Natural killer cell (primary cell): Measurements from ENCODE around the gene TMED1. TPM values are rescaled to one million over a fixed set of nuclear protein-coding genes. Genes with fewer than 3 reads are reported as not detected.

ENCODE experiments used
- ATAC-seq, 3 donors: fragments of 150-1000 bp in 2 of 3; fragments of 200-7000 bp in 1 of 3; cut with Tn5 transposase; 1 replicate in 1 of 3; 2 replicates in 2 of 3; pipeline ENCODE4 v1.10.0; 2021; ENCODE audit warnings: mild to moderate bottlenecking in 2 of 3, moderate library complexity in 2 of 3
- DNase-seq, 2 donors: peaks; one replicate each; pipeline versions ENCODE4 v3.0.0 to v3.0.0-alpha.2; 2013 to 2021; ENCODE audit warnings: mixed read lengths in 1 of 2
- H3K27ac ChIP-seq: one replicate; pipeline ENCODE4 v1.5.1; 2013; ENCODE audit warnings: mild to moderate bottlenecking, low read length
- H3K27me3 ChIP-seq: one replicate; pipeline ENCODE4 v1.6.1; 2013; ENCODE audit warnings: low read length; ENCODE audit not compliant: control insufficient read depth, insufficient read depth
- H3K36me3 ChIP-seq: one replicate; pipeline ENCODE4 v1.6.1; 2013; ENCODE audit warnings: low read length; ENCODE audit not compliant: control insufficient read depth, insufficient read depth
- H3K4me1 ChIP-seq: one replicate; pipeline ENCODE4 v1.6.1; 2013; ENCODE audit warnings: low read length; ENCODE audit not compliant: control insufficient read depth, insufficient read depth
- H3K4me3 ChIP-seq: one replicate; pipeline ENCODE4 v1.5.1; 2013; ENCODE audit warnings: low read length
- H3K9me3 ChIP-seq: one replicate; pipeline ENCODE4 v1.6.1; 2013; ENCODE audit warnings: low read length; ENCODE audit not compliant: control insufficient read depth, insufficient read depth
- H3K27ac Mint-ChIP-seq, 2 donors: one replicate each; pipeline ENCODE4 v1.8.0; 2022; ENCODE audit warnings: mild to moderate bottlenecking in 2 of 2, mixed read lengths in 2 of 2, moderate library complexity in 1 of 2
- H3K27me3 Mint-ChIP-seq, 2 donors: one replicate each; pipeline ENCODE4 v1.8.0; 2022; ENCODE audit warnings: low read depth in 2 of 2, mixed read lengths in 2 of 2
- H3K36me3 Mint-ChIP-seq: one replicate; pipeline ENCODE4 v1.8.0; 2022; ENCODE audit warnings: mixed read lengths
- H3K4me1 Mint-ChIP-seq, 2 donors: one replicate each; pipeline ENCODE4 v1.8.0; 2022; ENCODE audit warnings: mixed read lengths in 2 of 2
- H3K4me3 Mint-ChIP-seq: one replicate; pipeline ENCODE4 v1.8.0; 2022; ENCODE audit warnings: mild to moderate bottlenecking, moderate library complexity, mixed read lengths
- H3K9me3 Mint-ChIP-seq, 2 donors: one replicate each; pipeline ENCODE4 v1.8.0; 2022; ENCODE audit warnings: mixed read lengths in 2 of 2
- WGBS: methylation state at CpG from one replicate; pipeline ENCODE4 v1.1.7; 2013; ENCODE audit warnings: missing lambda C conversion rate; ENCODE audit not compliant: insufficient coverage; 5-methylcytosine and 5-hydroxymethylcytosine counted together
- intact Hi-C: fragments of 100-400 bp; cut with micrococcal nuclease; formaldehyde crosslinking; loops from one replicate; pipeline ENCODE4 v1.14.2; 2022
- total RNA-seq, 4 donors: library from RNA; stranded (reverse); fragments of 120-200 nt in 1 of 4; gene quantifications; one replicate each; pipeline versions ENCODE4 v1.2.3 to v1.2.4, GENCODE V29; 2013 to 2022
- TF ChIP-seq, protein P1 (sequence below): fragments of 200-600 bp; IDR thresholded peaks from one replicate; pipeline ENCODE4 v1.8.0; 2022; ENCODE audit warnings: antibody characterized with exemption

TMED1 gene
- total RNA-seq, 3 donors from 2014 or later (not counting 1 experiment from before 2014, with no cell fraction given), result 20.5 to 27.8 (median 27.4) TPM

DNA sequence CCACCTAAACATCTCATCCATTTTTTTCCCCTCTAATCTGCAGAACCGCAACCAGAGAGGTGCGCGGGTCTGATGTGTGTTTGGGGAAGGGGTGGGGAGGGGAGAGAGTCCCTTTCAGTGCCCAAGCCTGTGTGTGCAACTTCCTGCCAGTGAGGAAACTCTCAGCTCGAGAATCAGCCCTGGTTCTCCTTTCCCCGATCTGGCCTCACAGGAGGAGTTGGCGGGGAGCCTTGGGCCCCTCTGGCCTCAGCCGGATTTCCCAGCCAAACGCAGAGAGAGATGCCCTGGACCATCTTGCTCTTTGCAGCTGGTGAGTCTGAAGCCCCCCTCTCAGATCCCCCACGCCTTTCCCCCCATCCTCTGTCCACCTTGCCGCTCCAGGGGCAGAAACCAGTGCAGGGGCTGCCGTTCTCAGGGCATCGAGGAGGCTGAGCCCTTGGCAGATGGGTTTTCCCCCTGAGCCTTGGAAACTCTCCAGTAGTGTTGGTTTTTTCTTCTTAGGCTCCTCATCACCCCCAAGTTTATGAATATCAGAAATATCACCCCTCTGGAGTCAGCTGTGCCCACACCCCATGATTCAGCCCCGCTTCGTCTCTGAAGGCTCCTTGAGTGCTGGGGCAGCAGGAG is 12.3 kb upstream of the TMED1 start, which contains the start of gene C19orf38:
C19orf38 (plus strand) TSS at position 186 of the 627 bp plus-strand sequence; CDS start at position 280, 94 bp downstream.
- H3K4me3 Mint-ChIP-seq, result peak within 1 kb of the TSS; percentile 50
- H3K4me1 Mint-ChIP-seq, result peaks cover 12 to 16% of the 10 kb centered on the region in 2 donors
- Histone ChIP-seq H3K27me3 (no peaks in the 10 kb centered on the region), H3K9me3 (peaks cover 5% of the 10 kb centered on the region), H3K36me3 (no peaks in the 10 kb centered on the region), H3K4me1 (peaks cover 19% of the 10 kb centered on the region), H3K4me3 (peak within 1 kb of the TSS; percentile 16), H3K27ac (peak within 1 kb of the TSS; percentile 7)
- H3K27me3 Mint-ChIP-seq, result no peaks in the 10 kb centered on the region
- WGBS, result 18% methylated on average over 13 of the region's 14 CpGs
- H3K36me3 Mint-ChIP-seq, result no peaks in the 10 kb centered on the region
- H3K9me3 Mint-ChIP-seq, result no peaks in the 10 kb centered on the region
- ATAC-seq, result peak; percentile 36 to 54 (median 49)
- peak within 1 kb of the TSS; percentile 51 to 84 for H3K27ac Mint-ChIP-seq
- DNase-seq, result no peak
- TF ChIP-seq, protein P1, sequence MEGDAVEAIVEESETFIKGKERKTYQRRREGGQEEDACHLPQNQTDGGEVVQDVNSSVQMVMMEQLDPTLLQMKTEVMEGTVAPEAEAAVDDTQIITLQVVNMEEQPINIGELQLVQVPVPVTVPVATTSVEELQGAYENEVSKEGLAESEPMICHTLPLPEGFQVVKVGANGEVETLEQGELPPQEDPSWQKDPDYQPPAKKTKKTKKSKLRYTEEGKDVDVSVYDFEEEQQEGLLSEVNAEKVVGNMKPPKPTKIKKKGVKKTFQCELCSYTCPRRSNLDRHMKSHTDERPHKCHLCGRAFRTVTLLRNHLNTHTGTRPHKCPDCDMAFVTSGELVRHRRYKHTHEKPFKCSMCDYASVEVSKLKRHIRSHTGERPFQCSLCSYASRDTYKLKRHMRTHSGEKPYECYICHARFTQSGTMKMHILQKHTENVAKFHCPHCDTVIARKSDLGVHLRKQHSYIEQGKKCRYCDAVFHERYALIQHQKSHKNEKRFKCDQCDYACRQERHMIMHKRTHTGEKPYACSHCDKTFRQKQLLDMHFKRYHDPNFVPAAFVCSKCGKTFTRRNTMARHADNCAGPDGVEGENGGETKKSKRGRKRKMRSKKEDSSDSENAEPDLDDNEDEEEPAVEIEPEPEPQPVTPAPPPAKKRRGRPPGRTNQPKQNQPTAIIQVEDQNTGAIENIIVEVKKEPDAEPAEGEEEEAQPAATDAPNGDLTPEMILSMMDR, result no peak
- intact Hi-C loops, result no loop called here

GRCh38 chr19:10846500-10847202 is 10.6 kb upstream of the TMED1 start:
- peaks cover 19% of the 10 kb centered on the region for H3K4me1 ChIP-seq
- ATAC-seq, result peak in 2 of 3 donors; percentile 61 to 66
- no peaks in the 10 kb centered on the region for H3K27me3 ChIP-seq
- no peak overlapping the region for H3K4me3 ChIP-seq
- intact Hi-C loops, result no loop called here
- no CpG with 5 or more reads among the region's 2 CpGs for WGBS
- Mint-ChIP-seq H3K9me3 (no peaks in the 10 kb centered on the region), H3K27me3 (no peaks in the 10 kb centered on the region), H3K4me1 (peaks cover 12 to 16% of the 10 kb centered on the region in 2 donors), H3K4me3 (no peak overlapping the region), H3K27ac (peak overlapping the region in 1 of 2 donors; percentile 51), H3K36me3 (no peaks in the 10 kb centered on the region)
- peaks cover 5% of the 10 kb centered on the region for H3K9me3 ChIP-seq
- TF ChIP-seq, protein P1, result no peak
- no peak overlapping the region for H3K27ac ChIP-seq
- DNase-seq, result no peak
- H3K36me3 ChIP-seq, result no peaks in the 10 kb centered on the region

DNA sequence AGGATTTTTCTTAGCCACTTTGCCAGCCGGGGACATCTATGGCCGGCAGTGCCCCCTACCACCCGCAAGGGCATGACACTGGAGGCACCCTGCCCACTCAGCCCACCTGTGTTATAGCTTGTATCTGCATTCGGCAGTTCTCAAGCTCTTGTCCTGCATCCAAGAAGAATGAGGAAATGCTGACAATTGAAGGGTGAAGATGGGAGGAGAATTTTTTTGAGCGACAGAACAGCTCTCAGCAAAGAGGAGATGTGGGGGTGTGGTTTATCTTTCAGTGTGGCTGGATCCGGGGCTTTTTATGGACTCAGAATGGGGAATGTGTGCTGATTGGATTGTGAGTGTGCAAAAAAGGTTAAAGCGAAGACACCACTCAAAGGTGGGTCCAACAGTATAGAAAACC is 6.8 kb upstream of the TMED1 start:
- no peaks in the 10 kb centered on the region for H3K27me3 Mint-ChIP-seq
- peaks cover 7 to 10% of the 10 kb centered on the region in 2 donors for H3K4me1 Mint-ChIP-seq
- Histone ChIP-seq H3K27me3 (no peaks in the 10 kb centered on the region), H3K4me1 (peaks cover 9% of the 10 kb centered on the region), H3K4me3 (no peak overlapping the region), H3K9me3 (peaks cover 5% of the 10 kb centered on the region), H3K27ac (no peak overlapping the region), H3K36me3 (no peaks in the 10 kb centered on the region)
- DNase-seq (no peak), ATAC-seq (no peak)
- H3K4me3 Mint-ChIP-seq, result no peak overlapping the region
- 94% methylated on average over 7 of the region's 7 CpGs for WGBS
- no peaks in the 10 kb centered on the region for H3K9me3 Mint-ChIP-seq
- TF ChIP-seq, protein P1, result no peak
- no peak overlapping the region for H3K27ac Mint-ChIP-seq
- H3K36me3 Mint-ChIP-seq, result no peaks in the 10 kb centered on the region
- intact Hi-C loops, result no loop called here
